SJSA1 (cell line): Measurements from ENCODE around the gene MRPL22. TPM values are rescaled to one million over a fixed set of nuclear protein-coding genes. Genes with fewer than 3 reads are reported as not detected.

Experiments used
- total RNA-seq: library from RNA; depleted of rRNA; stranded (reverse); fragments of >200 nt; shearing (Covaris generic); gene quantifications from 2 replicates; pipeline ENCODE4 v1.2.3, GENCODE V29; 2014; rRNA removed

The MRPL22 gene
- total RNA-seq, 1 experiment from 2014 or later = 41.5 TPM

Other genes with a start within 250 kb of the MRPL22 start
- 67.5 and 76.9 TPM in 2 replicates for gene LARP1, start 185.7 kb upstream of the MRPL22 start, total RNA-seq
- 0.32 TPM in 1 of 2 replicates, not detected in the other for gene FAXDC2, start 90.5 kb upstream of the MRPL22 start, total RNA-seq
- 87.9 and 102 TPM in 2 replicates for gene CNOT8, start 82.4 kb upstream of the MRPL22 start, total RNA-seq
- 26.7 and 33.0 TPM in 2 replicates for gene GEMIN5, start 2.9 kb upstream of the MRPL22 start, total RNA-seq
- gene KIF4B, start 72.7 kb downstream of the MRPL22 start, total RNA-seq = not detected in 2 replicates